DMS 273 treated with DMSO at 0.1 percent for 48 hours (cell line): ENCODE data around the gene SCGB1C2.
"Not testable (repeated sequence)": the region's sequence is repeated elsewhere in the genome, so short reads cannot be mapped to it uniquely, and the experiment has no call there.

Source experiments
- DNase-seq: peaks from one replicate; lab custom pipeline; 2025; lab: John Stamatoyannopoulos, UW

The SCGB1C2 gene

DNA sequence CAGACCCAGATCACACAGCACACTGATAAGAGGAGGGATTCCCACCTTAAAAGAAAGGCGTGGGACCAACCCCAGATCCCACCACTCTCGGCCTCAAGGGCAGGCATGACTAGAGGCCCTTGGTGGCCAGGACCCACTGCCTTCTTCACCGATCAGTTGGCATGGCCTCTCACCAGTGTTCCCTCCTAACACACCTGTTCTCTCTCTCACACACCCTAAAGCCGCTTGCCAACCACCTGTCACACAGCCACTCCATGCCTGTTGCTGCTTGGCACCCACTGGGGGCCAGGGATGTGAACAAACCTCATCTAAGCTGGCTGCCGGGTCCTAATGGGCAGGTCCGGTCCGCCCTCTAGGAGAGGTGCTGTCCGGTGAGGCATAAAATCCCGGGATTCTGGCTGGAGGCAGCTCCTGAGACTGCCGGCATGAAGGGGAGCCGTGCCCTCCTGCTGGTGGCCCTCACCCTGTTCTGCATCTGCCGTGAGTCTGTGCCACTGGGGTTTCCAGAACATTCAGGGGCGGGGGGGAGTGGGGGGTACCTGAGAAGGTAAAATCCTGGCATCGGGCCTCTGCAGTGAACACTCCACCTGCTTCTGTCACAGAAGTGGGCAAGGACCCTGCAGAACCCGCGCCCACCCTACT is at the start of gene SCGB1C2:
TSS of gene SCGB1C2 (plus strand) at position 404 of the 642 bp plus-strand sequence. CDS start at position 426, 22 bp downstream.
- DNase-seq: not testable (repeated sequence)

DNA sequence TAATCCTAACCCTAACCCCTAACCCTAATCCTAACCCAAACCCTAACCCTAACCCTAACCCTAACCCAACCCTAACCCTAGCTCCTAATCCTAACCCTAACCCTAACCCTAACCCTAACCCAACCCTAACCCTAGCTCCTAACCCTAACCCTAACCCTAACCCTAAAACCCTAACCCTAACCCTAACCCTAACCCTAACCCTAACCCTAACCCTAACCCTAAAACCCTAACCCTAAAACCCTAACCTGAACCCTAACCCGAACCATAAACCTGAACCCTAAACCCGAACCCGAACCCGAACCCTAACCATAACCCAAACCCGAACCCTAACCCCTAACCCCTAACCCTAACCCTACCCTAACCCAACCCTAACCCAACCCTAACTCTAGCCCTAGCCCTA is 24.3 kb upstream of the SCGB1C2 start:
- DNase-seq: not testable (repeated sequence)

DNA sequence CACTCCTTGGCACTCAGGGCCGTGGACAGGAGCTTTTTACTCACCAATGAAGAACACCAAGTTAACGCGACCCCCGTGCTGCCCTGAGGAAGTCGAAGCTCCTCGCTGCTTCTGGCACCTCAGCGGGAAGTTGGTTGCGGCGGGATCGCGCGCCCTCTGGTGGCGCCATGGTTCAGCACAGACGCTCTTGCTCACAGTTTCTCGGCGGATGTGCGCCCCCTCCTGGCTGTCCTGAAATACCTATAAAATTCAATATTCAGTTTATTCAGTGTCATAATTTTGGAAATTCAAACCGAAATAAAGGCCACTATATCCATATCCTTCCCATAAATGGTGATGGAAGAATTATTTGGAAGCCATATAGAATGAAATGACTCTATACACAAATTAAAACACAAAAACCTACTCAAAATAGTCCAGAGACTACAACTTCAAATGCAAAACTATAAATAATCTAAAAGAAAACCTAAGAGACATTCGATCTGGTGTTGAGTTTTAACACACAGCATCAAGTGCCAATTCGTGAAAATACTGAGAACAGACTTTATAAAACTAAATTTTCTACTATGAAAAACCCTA is 18.9 kb upstream of the SCGB1C2 start:
- not testable (repeated sequence) for DNase-seq

DNA sequence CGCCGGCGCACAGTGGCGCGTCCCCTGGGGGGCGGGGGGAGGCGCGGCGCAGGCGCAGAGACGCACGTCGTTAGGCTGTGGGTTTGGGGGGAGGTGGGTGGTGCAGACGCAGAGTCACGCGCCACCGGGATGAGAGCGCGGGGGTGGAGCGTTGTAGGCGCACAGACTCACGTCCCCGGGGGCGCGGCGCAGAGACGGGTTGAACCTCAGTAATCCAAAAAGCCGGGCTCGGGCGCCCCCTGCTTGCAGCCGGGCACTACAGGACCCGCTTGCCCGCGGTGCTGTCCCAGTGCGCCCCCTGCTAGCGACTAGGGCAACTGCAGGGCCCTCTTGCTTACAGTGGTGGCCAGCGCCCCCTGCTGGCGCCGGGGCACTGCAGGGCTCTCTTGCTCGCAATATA is 3.4 kb upstream of the SCGB1C2 start:
- not testable (repeated sequence) for DNase-seq

DNA sequence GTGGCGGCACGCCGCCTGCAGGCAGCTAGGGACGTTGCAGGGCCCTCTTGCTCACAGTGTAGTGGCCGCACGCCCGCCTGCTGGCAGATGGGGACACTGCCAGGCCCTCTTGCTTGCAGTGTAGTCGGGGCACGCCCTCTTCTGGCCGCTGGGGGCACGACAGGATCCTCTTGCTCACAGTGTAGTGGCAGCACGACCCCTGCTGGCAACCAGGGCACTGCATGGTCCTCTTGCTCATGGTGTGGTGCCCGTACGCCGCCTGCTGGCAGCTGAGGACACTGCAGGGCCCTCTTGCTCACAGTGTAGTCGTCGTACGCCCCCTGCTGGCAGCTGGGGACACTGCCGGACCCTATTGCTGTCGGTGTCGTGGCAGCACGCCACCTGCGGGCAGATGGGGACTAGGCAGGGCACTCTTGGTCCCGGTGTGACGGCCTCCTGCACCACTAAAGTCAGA is 3.0 kb upstream of the SCGB1C2 start:
- DNase-seq: not testable (repeated sequence)

DNA sequence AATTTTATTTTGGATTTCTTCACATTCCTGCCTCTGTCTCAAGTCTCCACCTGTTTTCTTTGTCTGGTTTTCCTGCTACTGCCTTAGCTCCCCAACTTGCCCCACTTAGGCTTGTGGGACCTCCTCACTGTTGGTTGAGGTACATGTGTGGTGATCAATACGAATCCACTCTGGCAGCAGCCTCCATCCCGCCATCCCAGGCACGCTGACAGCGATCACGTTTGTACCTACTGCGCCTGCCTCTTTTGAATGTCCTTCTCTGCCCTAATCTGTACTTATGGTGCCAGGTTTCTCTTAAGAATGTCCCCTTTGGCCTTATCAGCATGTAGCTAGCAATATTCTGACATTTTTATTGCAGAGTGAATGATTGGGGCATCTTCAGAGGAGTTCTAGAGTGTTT is 2.3 kb upstream of the SCGB1C2 start:
- not testable (repeated sequence) for DNase-seq

DNA sequence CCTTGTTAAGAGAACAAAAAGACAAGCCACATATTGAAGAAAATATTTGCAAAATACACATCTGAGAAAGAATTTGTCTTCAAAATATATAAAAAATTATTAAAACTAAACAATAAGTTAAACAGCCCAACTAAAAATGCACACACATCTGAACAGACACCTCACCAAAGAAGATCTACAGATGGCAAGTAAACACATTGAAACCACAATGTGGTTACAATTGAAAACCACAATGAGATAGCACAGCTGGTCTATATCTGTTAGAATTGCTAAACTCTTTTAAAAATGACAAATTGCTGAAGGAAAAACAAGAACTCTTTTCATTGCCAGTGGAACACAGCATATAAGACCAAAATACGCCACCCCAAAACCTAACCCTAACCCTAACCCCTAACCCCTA is 1.5 kb upstream of the SCGB1C2 start:
- not testable (repeated sequence) for DNase-seq

DNA sequence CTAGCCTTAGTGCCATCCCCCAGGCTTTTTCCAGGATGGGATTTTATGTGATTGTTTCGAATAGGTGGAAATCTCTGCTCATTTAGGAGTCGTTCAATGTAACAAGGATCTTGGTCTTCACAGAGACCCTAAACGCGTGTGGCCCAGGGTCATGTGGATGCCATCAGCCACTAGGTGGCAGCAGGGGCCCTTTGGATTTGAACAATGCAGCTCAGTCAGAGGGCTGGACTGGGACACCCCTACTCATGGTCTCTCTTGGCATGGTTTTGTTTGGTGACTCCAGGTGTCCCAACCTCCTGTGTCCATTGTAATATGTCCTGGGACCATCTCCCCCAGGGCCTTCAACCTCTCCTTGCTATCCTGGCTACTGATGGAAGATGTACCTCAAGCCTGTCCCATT is 838 bp upstream of the SCGB1C2 start:
- DNase-seq: not testable (repeated sequence)

DNA sequence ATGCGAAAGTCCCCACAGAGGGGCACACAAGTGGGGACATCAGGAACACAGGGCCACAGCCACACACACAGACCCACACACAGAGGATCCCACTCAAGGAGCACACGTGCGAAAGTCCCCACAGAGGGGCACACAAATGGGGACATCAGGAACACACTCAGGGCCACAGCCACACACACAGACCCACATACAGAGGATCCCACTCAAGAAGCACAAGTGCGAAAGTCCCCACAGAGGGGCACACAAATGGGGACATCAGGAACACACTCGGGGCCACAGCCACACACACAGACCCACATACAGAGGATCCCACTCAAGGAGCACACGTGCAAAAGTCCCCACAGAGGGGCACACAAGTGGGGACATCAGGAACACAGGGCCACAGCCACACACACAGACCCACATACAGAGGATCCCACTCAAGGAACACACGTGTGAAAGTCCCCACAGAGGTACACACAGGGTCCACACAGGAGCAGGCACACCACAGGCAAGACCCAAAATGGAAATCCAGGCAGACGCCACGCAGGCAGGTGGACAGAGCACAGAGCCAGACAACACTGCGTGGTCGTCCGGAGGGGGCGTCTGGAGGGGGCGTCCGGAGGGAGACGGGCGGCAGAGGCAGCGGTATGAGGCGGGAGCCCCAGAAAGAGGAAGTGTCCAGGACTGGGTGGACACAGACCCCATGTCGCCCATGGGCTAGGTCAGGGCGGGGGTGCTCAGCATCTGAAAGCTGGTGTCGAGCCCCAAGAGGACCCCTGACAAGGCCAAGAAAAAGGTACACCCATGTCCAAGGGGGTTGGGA is 2.2 kb downstream of the SCGB1C2 start:
- DNase-seq: not testable (repeated sequence)

DNA sequence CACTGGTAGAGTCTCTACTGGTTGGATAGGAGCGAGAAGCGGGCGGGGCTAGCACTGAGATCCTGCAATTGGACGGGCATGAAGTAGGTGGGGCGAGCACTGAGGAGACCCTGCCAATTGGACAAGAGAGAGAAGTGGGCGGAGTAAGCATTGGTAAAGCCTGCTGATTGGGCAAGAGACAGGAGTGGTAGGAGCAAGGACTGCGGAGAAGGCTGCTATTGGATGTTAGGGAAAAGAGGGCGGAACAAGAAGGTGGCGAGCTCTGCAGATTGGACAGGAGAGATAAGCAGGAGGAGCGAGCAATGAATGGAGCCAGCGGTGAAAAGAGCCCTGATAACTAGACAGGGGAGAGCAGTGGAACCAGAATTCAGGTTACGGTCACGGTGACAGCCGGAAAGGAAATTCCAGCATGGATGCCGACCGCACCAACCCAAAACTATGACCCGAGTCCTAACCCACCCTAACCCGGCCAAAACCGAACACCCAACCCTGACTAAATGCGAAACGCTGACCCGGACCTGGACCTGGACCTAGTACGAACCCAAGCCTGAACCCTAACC is 4.8 kb downstream of the SCGB1C2 start:
- no peak for DNase-seq

DNA sequence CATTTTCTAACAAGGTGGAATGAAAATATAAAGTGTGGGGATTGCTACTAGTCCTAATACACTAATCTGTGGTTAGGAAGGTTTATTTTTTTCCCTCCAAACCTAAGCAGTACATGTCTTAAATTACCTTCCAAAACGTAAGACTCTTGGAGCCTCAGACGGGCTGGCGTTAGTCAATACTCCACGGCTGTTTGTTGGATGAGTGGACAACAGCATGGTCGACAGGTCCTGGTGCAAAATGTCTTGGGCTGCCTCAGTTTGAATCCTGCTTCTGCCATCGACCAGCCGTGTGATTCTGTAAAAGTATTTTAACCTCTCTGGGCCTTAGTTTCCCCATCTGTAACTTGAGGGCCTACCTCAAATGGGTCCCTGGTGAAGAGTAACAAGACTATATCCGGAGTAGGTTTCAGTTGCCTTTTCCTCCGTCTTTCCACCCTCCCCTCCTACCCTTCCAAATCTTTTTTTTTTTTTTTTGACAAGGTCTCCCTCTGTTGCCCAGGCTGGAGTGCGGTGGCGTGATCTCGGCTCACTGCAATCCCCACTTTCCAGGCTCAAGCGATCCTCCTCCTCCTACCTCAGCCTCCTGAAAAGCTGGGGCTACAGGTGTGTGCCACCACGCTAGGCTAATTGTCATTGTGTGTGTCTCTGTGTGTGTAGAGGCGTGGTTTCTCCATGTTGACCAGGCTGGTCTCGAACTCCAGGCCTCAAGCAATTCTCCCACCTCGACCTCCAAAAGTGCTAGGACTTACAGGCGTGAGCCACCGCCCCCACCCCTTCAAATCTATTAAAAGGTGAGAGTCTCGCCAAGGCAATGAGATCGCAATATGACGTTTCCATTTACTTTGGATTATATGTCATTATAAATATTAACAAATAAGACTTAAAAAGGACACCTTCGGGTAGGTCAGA is 5.8 kb downstream of the SCGB1C2 start:
- no peak for DNase-seq

DNA sequence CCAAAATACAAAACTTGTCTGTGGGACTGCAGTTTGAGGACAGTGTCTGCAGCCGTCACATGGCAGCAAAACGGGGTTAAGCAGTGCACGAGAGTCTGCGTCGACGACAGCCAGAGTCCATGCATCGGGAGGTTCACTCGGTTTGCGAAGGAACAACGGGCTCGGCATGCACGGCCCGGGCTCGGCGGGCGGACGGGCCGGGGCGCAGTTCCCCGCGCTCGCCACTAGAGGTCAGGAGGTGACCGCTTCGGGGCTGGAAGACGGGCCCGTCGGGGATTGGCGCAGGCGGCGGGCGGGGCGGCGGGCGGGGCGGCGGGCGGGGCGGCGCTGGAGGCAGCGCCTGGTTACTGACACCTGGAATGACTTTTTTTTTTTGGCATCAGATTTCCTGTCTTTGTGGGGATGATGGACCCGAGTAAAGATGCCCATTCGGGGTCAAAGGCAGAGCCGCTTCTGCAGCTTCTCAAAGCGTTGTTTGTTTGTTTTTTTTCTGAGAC is 6.5 kb downstream of the SCGB1C2 start:
- DNase-seq: peak; percentile 13

DNA sequence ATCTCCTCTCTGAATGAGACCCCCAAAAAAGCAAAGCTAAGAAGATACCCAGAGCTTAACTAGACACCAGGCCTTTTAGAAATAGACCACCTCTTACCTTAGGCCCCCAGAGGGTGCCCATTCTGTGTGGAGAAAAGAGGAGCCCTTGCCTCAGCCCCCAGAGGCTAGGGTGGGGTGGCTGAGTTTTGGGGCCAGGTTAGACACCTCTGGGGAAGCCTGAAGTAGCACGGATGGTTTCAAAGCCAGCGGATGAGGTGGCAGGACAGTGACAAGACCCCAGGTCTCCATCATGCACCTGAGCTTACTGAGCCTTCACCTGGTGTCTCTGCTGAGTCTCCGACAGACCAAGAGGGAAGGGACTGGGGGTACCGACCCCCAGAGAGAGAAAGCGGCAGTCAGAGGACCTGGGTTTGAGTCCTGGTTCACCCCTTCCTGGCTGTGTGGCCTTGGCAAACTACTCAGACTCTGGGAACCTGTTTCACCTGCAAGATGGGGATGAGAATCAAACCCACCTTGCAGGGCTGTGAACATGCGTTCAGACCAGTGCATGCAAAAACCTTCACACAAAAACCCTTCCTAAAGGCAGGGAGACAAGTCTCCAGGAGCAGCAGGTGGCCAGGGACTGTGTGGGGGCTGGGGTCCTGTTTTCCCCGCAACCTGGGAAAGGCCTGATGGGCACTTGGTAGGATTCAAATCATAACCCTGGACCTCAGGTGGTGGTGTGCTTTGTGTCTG is 7.7 kb downstream of the SCGB1C2 start:
- DNase-seq: no peak

DNA sequence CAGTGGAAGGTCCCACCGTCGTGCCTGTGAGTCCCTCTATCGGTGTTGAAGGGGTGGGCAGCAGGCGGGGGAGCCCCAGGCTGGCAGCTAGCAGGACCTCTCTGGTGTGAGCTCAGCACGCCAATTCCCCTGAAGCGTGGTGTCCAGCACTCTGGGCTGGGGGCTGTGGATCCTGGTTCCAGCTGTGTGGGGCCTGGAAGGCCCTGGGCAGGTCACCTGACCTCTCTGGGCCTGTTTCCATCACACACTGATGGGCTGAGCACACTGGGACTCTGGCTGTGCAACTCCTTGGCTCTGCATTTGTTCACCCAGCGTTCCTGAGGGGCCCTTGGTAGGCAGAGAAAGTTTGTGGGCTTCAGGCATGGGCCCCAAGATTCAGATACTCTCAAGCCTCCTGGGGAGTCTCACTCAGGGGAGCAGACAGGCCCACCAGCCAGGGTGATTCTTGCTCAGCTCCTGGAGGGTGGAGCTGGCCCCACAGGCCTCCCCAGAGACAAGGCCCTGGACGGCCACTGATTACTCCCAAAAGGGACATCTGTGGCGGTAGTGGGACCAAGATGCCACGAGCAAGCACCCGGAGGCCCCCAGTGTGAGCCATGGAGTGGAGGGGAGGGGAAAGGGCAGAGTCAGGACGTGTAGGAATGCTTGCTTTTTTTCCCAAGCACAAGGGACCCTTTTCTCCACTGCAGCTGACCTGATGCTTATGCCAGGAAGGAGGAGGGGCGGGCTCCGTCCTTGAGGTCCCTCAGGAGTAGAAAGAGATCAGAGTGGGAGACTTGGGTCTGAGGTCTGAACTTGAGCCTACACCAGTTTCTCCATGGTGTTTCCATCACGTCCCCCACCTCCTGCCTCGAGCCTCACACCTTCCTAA is 8.5 kb downstream of the SCGB1C2 start:
- no peak for DNase-seq

DNA sequence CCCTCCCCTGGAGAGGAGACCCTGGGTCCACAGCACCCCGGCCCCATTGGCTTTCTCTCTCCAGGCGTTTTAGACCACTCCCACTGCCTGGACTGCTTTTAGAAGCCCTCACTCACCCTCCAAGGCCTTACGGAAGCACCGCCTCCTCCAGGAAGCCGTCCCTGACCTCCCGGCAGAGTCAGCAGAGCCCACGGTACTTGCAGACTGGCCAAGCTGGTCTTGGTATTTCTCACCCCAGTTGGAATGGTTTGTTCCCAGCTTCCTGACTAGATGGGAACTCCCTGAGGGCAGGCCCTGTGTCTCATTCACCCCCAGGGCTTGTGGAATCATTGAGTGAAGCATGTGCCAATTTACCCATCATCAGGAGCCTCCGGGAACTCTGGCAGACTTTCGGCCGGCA is 9.2 kb downstream of the SCGB1C2 start:
- no peak for DNase-seq

DNA sequence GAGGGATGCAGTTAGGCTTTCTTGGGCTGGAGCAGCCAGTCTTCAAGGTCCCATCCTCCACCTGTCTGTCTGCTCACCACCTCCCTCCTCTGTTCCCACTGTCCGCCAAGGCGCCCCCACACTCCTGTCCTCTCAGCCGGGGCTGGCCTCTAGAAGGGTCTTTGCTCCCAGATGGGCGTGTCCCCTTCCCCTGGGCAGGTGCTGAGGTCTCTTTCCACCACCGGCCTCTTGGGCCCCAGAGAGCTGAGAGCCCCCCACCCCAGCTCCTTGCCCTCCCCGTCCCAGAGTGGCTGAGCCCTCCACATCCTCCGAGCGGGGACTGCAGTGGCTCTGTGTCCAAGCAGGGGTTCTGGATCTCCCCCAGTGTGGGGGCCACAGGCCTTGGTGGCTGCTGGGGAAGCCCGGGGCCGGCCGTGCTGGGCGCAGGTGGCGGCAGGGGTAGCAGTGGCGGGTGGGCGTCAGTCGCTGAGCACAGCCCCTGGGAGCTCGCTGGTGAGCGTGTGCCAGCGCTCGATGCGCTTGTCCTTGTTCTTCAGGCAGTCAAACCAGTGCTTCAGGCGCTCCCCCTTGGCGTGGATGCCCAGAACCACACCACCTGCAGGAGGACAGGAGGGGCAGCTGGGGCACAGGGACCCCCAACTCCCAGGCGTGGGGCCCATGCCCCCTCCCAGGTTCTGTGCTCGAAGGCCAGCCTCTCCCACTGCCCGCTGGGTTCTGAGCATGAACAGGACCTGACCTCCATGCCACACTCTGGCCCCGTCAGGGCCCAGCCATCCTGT is 9.8 kb downstream of the SCGB1C2 start:
- no peak for DNase-seq

DNA sequence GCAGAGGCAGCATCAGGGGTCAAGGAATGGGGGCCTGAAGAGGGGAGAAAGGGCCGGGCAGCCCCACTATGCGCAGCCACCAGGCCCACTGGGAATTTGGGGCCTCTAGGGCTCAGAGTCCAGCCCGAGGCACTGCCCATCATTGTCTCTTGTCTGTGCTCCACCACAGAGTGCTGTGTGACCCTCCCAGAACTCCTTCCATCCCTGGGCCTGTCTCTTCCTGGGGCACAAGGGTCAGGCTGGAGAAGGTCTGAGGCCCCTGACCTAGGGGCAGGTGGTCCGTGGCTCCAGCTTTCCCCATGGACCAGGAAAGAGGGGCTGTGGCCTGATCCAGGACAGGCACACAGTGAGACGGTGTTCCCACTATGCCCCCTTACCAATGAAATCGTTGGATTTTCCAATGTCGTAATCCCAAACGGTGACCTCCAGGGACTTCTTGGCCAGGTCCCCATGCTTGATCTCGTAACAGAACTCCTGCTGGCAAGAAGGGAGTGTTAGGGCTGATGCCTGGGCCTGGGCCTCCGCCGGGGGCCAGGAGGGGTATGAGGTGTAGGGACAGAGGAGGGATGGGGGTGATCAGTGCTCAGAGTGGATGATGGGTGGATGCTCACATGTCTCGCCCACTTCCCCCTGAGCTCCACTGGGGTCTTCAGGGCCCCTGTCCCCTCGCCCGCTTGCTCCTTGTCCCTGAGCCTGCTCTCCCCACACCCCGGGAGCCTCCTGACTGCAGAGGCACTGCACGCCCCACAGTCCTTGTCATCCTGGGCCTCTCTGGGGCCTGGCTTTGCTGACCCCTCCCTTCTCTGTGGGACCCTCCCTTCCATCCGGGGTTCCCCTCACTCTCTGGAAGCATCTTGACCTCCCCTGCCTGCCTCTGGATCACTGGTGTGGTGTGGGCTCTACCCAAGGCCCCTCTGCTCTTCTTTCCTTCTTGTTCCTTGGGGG is 10.7 kb downstream of the SCGB1C2 start:
- DNase-seq: no peak

DNA sequence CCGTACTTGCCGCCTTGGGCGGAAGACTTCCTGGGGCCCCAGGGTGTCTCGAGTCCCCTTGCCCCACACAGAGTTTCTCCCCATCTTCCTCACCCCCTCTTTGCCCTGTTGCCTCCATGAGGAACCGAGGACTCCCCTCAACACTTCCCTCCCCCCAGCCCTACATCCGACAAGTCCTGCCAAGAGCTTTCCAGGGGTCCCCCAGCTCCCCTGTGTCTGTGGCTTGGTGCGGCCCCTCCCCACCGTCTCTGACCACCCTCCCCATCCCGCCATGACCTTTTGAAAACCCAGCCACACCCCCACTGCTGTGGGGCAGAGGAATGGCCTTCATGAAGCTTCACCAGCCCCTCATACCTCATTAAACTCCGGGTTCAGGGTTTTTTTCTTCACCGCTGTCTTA is 11.4 kb downstream of the SCGB1C2 start:
- DNase-seq: no peak
